Activated naive CD8-positive, alpha-beta T cell treated with anti-CD3 and anti-CD28 coated beads, Interleukin-2, amount 50 U/mL, for 24 hours (primary cell): Measurements from ENCODE around the gene NAA80.
"Not testable (repeated sequence)": the region's sequence is repeated elsewhere in the genome, so short reads cannot be mapped to it uniquely, and the experiment has no call there.

Experiments used
- ATAC-seq: fragments of 150-1000 bp; cut with Tn5 transposase; one replicate; pipeline ENCODE4 v1.10.0; 2021
- DNase-seq: peaks from one replicate; pipeline ENCODE4 v3.0.0; 2021
- H3K27ac Mint-ChIP-seq: one replicate; pipeline ENCODE4 v1.8.0; 2021; ENCODE audit warnings: mild to moderate bottlenecking, mixed read lengths
- H3K27me3 Mint-ChIP-seq: one replicate; pipeline ENCODE4 v1.8.0; 2021; ENCODE audit warnings: mixed read lengths
- H3K36me3 Mint-ChIP-seq: one replicate; pipeline ENCODE4 v1.8.0; 2021; ENCODE audit warnings: low read depth, mixed read lengths
- H3K4me1 Mint-ChIP-seq: one replicate; pipeline ENCODE4 v1.8.0; 2021; ENCODE audit warnings: mixed read lengths
- H3K4me3 Mint-ChIP-seq: one replicate; pipeline ENCODE4 v1.8.0; 2021; ENCODE audit warnings: mild to moderate bottlenecking, moderate library complexity, mixed read lengths
- H3K9me3 Mint-ChIP-seq: one replicate; pipeline ENCODE4 v1.8.0; 2021; ENCODE audit warnings: mixed read lengths

The NAA80 gene

GRCh38 chr3:50322386-50323091 lies 23.3 kb upstream of the NAA80 start, which contains the start of gene HYAL2:
Gene HYAL2, minus strand, starts transcription at chr3:50322745. Its CDS starts 2,256 bp downstream, at chr3:50320489.
- H3K27ac Mint-ChIP-seq: peak within 1 kb of the TSS; percentile 90
- H3K36me3 Mint-ChIP-seq: peaks cover 2% of the 10 kb centered on the region
- DNase-seq: peak; percentile 2
- H3K4me3 Mint-ChIP-seq: peak within 1 kb of the TSS; percentile 75
- no peaks in the 10 kb centered on the region for H3K9me3 Mint-ChIP-seq
- no peak for ATAC-seq
- no peaks in the 10 kb centered on the region for H3K27me3 Mint-ChIP-seq
- peaks cover 31% of the 10 kb centered on the region for H3K4me1 Mint-ChIP-seq

GRCh38 chr3:50322115-50322385 lies 22.8 kb upstream of the NAA80 start:
- Mint-ChIP-seq H3K4me3 (peak overlapping the region; percentile 75), H3K27ac (no peak overlapping the region), H3K27me3 (no peaks in the 10 kb centered on the region), H3K36me3 (peaks cover 2% of the 10 kb centered on the region), H3K9me3 (no peaks in the 10 kb centered on the region), H3K4me1 (peaks cover 32% of the 10 kb centered on the region)
- DNase-seq (no peak), ATAC-seq (no peak)

GRCh38 chr3:50321336-50322114 lies 22.3 kb upstream of the NAA80 start:
- no peaks in the 10 kb centered on the region for H3K9me3 Mint-ChIP-seq
- DNase-seq (peak; percentile 83), ATAC-seq (peak; percentile 73)
- H3K4me1 Mint-ChIP-seq: peaks cover 32% of the 10 kb centered on the region
- peaks cover 2% of the 10 kb centered on the region for H3K36me3 Mint-ChIP-seq
- peak overlapping the region; percentile 90 for H3K27ac Mint-ChIP-seq
- H3K4me3 Mint-ChIP-seq: peak overlapping the region; percentile 75
- no peaks in the 10 kb centered on the region for H3K27me3 Mint-ChIP-seq

DNA sequence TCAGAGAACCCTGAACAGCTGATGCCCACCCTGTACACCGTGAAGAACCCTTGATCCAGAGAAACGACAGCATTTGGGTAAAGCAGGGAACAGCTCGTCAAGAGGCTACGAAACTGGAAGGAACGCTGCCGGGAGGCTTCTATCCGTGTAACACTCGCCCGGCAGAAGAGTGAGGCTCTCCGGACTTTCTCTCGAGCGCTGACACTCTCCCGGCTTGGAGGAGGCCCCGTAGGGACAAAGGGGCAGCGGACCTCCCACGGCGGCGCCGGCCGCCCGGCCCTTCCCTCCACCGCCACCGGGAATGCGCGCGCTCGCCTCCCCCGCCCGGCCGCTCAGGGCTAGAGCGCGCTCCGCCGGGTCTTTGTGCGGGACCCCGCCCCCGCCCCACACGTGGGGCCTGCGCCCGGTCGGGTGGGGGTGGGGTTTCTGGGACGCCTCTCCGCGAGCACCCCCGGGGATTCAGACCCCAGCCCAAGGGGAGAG lies 21.7 kb upstream of the NAA80 start:
- H3K4me1 Mint-ChIP-seq: peaks cover 32% of the 10 kb centered on the region
- peaks cover 5% of the 10 kb centered on the region for H3K36me3 Mint-ChIP-seq
- peak overlapping the region; percentile 87 for H3K4me3 Mint-ChIP-seq
- H3K9me3 Mint-ChIP-seq: no peaks in the 10 kb centered on the region
- ATAC-seq: peak; percentile 48
- DNase-seq: peak; percentile 67
- no peaks in the 10 kb centered on the region for H3K27me3 Mint-ChIP-seq
- peak overlapping the region; percentile 73 for H3K27ac Mint-ChIP-seq

- H3K27me3 Mint-ChIP-seq: no peaks in the 10 kb centered on the region
- H3K36me3 Mint-ChIP-seq: peaks cover 5% of the 10 kb centered on the region
- DNase-seq: no peak
- peaks cover 33% of the 10 kb centered on the region for H3K4me1 Mint-ChIP-seq
- H3K4me3 Mint-ChIP-seq: peak overlapping the region; percentile 87
- H3K9me3 Mint-ChIP-seq: no peaks in the 10 kb centered on the region
- H3K27ac Mint-ChIP-seq: no peak overlapping the region
- ATAC-seq: no peak
These were observed 20.9 kb upstream of the NAA80 start for GRCh38 chr3:50319894-50320625.

- Mint-ChIP-seq H3K27ac (no peak overlapping the region), H3K9me3 (no peaks in the 10 kb centered on the region), H3K27me3 (no peaks in the 10 kb centered on the region), H3K4me3 (no peak overlapping the region), H3K4me1 (peaks cover 34% of the 10 kb centered on the region), H3K36me3 (peaks cover 5% of the 10 kb centered on the region)
- DNase-seq (no peak), ATAC-seq (no peak)
These were observed 20.1 kb upstream of the NAA80 start for GRCh38 chr3:50319181-50319893.

- Mint-ChIP-seq H3K27me3 (no peaks in the 10 kb centered on the region), H3K4me3 (no peak overlapping the region), H3K36me3 (peaks cover 5% of the 10 kb centered on the region), H3K4me1 (peaks cover 34% of the 10 kb centered on the region), H3K9me3 (no peaks in the 10 kb centered on the region), H3K27ac (no peak overlapping the region)
- ATAC-seq (no peak), DNase-seq (no peak)
These were observed 19.4 kb upstream of the NAA80 start for GRCh38 chr3:50318615-50319014.

DNA sequence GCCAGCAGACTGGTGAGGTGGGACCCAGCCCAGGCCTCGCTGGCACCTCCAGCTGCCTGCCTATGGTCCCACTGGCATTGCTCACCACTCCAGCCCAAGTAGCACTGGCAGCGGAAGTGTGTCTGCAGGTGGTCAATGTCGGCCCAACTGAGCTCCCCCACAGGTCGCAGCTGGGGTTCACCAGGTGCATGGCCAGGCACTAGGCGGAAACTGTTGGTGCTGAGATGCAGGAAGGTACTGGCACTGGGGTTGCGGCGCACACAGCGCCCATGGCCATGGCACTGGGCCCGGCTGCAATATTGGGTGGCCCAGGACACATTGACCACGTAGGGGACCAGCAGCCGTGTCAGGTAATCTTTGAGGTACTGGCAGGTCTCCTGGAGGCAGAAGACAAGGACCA lies 19.0 kb upstream of the NAA80 start:
- Mint-ChIP-seq H3K27me3 (no peaks in the 10 kb centered on the region), H3K4me1 (peaks cover 34% of the 10 kb centered on the region), H3K9me3 (no peaks in the 10 kb centered on the region), H3K36me3 (peaks cover 5% of the 10 kb centered on the region), H3K27ac (no peak overlapping the region), H3K4me3 (no peak overlapping the region)
- DNase-seq (no peak), ATAC-seq (no peak)

DNA sequence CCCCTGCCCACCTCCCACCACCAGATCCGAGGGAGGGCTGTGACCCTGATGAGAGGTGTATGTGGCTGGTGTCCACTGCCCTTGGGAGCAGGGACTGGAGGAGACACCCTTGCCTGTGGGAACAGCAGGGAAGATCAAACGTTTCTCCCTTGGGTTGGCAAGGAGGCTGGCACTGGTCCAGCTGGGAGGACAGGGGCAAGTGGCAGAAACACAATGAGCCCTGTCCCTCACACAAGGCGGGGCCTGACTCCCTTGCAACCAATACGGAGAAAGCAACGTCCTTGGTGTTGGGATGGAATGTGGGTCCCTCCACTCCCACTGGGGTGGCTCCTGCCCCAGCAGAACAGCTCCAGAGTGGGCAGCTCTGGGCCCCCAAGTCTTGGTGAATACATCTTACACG lies 18.1 kb upstream of the NAA80 start:
- Mint-ChIP-seq H3K27ac (no peak overlapping the region), H3K27me3 (no peaks in the 10 kb centered on the region), H3K4me3 (no peak overlapping the region), H3K4me1 (peaks cover 34% of the 10 kb centered on the region), H3K36me3 (peaks cover 5% of the 10 kb centered on the region), H3K9me3 (no peaks in the 10 kb centered on the region)
- DNase-seq (no peak), ATAC-seq (no peak)

- peaks cover 5% of the 10 kb centered on the region for H3K36me3 Mint-ChIP-seq
- no peaks in the 10 kb centered on the region for H3K27me3 Mint-ChIP-seq
- peak overlapping the region; percentile 47 for H3K27ac Mint-ChIP-seq
- peak; percentile 47 for ATAC-seq
- no peaks in the 10 kb centered on the region for H3K9me3 Mint-ChIP-seq
- DNase-seq: peak; percentile 52
- no peak overlapping the region for H3K4me3 Mint-ChIP-seq
- peaks cover 34% of the 10 kb centered on the region for H3K4me1 Mint-ChIP-seq
These were observed 17.5 kb upstream of the NAA80 start for GRCh38 chr3:50316657-50317242.

DNA sequence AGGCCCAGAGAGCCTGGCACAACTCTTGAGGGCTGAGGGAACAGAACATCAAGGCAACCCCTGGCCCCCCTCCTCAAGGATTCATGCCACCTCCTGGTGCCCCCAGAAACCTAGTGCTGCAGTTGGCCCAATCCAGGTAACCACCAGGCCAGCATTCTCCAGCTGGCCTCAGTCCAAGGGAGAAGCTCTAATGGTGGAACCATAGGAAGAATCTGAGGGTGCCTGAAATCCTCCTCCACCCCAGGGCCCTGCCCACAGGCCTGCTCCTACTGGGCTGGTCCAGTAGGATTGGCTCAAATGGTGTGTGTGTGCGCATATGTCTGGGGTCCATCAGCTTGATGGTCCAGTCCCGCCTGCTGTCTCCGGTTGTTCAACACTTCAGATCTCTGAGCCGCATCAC lies 15.6 kb upstream of the NAA80 start:
- no peak overlapping the region for H3K27ac Mint-ChIP-seq

GRCh38 chr3:50314342-50314741 lies 15.1 kb upstream of the NAA80 start:
- DNase-seq: no peak
- Mint-ChIP-seq H3K27ac (no peak overlapping the region), H3K4me3 (no peak overlapping the region), H3K9me3 (no peaks in the 10 kb centered on the region), H3K27me3 (no peaks in the 10 kb centered on the region), H3K36me3 (peaks cover 10% of the 10 kb centered on the region), H3K4me1 (peaks cover 23% of the 10 kb centered on the region)
- ATAC-seq: no peak

More for the DNA sequence above, 15.6 kb upstream of the NAA80 start:
- no peaks in the 10 kb centered on the region for H3K27me3 Mint-ChIP-seq
- DNase-seq (no peak), ATAC-seq (no peak)
- H3K9me3 Mint-ChIP-seq: no peaks in the 10 kb centered on the region
- peaks cover 6% of the 10 kb centered on the region for H3K36me3 Mint-ChIP-seq
- H3K4me3 Mint-ChIP-seq: no peak overlapping the region
- H3K4me1 Mint-ChIP-seq: peaks cover 26% of the 10 kb centered on the region

DNA sequence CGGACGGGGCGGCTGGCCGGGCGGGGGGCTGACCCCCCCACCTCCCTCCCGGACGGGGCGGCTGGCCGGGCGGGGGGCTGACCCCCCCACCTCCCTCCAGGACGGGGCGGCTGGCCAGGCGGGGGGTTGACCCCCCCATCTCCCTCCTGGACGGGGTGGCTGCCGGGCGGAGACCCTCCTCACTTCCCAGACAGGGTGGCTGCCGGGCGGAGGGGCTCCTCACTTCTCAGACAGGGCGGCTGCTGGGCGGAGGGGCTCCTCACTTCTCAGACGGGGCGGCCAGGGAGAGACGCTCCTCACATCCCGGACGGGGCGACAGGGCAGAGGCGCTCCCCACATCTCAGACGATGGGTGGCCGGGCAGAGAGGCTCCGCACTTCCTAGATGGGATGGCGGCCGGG lies 12.8 kb upstream of the NAA80 start:
- DNase-seq, H3K9me3 Mint-ChIP-seq, ATAC-seq, H3K4me3 Mint-ChIP-seq, H3K27ac Mint-ChIP-seq, H3K27me3 Mint-ChIP-seq: not testable (repeated sequence)
- Mint-ChIP-seq H3K4me1 (peaks cover 11% of the 10 kb centered on the region), H3K36me3 (peaks cover 11% of the 10 kb centered on the region)

- no peaks in the 10 kb centered on the region for H3K27me3 Mint-ChIP-seq
- DNase-seq (peak; percentile 2), ATAC-seq (peak; percentile 48)
- no peak overlapping the region for H3K27ac Mint-ChIP-seq
- peaks cover 19% of the 10 kb centered on the region for H3K4me1 Mint-ChIP-seq
- no peak overlapping the region for H3K4me3 Mint-ChIP-seq
- peaks cover 5% of the 10 kb centered on the region for H3K36me3 Mint-ChIP-seq
- no peaks in the 10 kb centered on the region for H3K9me3 Mint-ChIP-seq
These were observed 5.4 kb upstream of the NAA80 start for GRCh38 chr3:50304601-50305000.
